Neural progenitor cell (in vitro differentiated cells): ENCODE data around the gene RYR1.

Experiments used
- CTCF ChIP-seq: fragments of 200-600 bp; sonication (generic); IDR thresholded peaks from 2 replicates; pipeline ENCODE4 v1.5.1; 2017; ENCODE audit warnings: antibody characterized with exemption, mild to moderate bottlenecking
- EZH2 ChIP-seq: fragments of 200-600 bp; sonication (generic); IDR thresholded peaks from 2 replicates; pipeline ENCODE4 v1.6.1; 2017; ENCODE audit warnings: antibody characterized with exemption, mild to moderate bottlenecking, moderate library complexity

GRCh38 chr19:38457202-38457601 is 23.7 kb downstream of the RYR1 start:
- no peak for TF ChIP-seq CTCF
- TF ChIP-seq EZH2, result no peak
